HG03460 (cell line): ENCODE results near the gene NCKAP1.
"Not testable (repeated sequence)": the region's sequence is repeated elsewhere in the genome, so short reads cannot be mapped to it uniquely, and the experiment has no call there.

Experiments used
- ATAC-seq: cut with Tn5 transposase; IDR thresholded peaks from one replicate; pipeline ENCODE4 v1.9.1; 2021; ENCODE audit not compliant: unreplicated experiment

NCKAP1 gene

GRCh38 chr2:183037074-183037552 is 1.1 kb downstream of the NCKAP1 start:
- no peak for ATAC-seq

GRCh38 chr2:183035954-183036669 is 2.1 kb downstream of the NCKAP1 start:
- ATAC-seq: peak; percentile 49

- no peak for ATAC-seq
Observed at GRCh38 chr2:183035298-183035953, 2.8 kb downstream of the NCKAP1 start.

DNA sequence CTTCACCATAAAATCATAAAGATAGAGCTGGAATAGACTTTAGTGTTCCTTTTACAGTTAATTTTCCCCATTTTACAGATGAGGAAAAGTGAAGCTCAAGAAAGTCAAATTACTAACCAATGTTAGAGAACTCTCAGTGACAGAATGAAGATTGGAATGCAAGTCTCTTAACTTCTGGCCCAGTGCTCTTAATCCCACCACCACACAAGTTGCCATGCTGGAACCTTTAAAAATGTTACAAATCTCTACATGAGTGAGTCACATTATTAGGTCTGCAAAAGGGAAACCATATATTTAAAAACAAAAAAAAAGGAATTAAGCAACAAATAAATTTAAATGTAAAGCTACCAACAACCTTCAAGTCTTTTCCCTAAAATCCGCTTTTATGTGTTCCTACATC is 3.5 kb downstream of the NCKAP1 start:
- ATAC-seq: no peak

- ATAC-seq: no peak
Observed at GRCh38 chr2:183033951-183034350, 4.3 kb downstream of the NCKAP1 start.

GRCh38 chr2:183031911-183032794 is 6.1 kb downstream of the NCKAP1 start:
- no peak for ATAC-seq

DNA sequence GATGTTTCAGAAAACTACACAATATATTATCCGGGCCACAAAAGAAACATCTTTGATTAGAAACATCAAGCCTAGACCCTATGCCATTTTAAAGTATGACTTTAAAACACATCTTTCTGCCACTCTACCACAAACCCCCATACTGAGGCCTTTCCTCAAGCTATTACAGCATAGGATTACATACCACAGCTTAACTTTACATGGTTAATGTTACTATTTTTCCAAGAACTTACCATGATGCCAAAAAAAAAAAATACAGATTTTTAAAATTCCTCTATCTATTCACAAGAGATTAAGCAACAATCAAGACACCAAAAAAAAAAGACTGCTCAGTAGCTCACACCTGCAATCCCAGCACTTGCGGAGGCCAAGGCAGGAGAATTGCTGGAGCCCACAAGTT is 9.0 kb downstream of the NCKAP1 start:
- no peak for ATAC-seq

DNA sequence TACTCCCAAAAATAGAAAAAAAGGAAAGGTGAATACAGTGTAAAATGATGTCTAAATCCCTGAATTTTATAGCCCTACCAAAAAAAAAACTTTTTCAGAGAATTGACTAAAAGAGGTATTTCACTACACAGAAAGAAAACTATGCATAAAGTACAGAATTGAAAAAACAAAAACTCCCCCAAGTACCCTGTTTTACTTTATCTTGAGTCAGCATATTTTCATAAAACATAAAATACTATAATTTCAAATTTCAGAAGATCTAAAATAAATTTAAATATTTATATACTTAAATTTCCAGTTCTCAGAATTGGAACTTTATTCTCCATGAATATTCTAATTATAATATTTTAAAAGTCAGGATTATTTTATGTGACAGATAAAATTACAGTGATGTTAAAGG is 10.1 kb downstream of the NCKAP1 start:
- ATAC-seq: no peak

- ATAC-seq: no peak
Observed at GRCh38 chr2:183027443-183027842, 10.8 kb downstream of the NCKAP1 start.

- no peak for ATAC-seq
Observed at GRCh38 chr2:183026424-183026823, 11.8 kb downstream of the NCKAP1 start.

DNA sequence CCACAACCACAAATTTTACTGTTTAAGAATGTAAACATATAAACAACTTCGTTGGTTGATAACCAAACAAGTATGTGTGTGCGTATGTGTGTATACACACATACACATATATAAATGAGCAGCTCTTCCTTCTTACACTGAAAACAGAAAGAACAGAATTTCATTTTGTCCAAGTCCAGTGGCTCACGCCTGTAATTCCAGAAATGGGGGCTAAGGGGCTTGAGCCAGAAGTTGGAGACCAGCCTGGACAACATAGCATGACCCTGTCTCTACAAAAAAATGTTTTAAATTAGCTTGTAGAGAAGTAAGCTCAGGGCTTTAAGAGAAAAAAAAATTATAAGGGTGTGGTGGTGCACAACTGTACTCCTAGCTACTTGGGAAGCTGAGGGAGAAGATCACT is 12.3 kb downstream of the NCKAP1 start:
- no peak for ATAC-seq

GRCh38 chr2:183024339-183025095 is 13.7 kb downstream of the NCKAP1 start:
- no peak for ATAC-seq

DNA sequence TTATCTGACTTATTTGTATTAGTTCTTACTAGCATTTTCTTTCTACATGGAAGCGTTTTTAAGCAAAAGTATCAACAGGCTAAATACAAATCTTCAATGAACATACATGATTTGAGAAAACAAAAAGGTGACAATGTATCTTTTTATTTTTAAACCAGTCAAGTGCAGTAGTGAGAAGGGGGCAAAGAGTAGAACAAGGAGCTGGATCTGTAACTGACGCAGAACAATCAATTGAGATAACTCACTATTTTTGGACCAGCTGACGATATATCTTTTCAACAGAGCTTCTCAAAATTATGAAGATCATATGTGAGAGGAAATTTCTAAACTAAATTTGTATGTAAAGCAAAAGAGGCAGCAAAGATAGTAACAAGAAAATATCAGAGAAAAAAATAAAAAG is 15.5 kb downstream of the NCKAP1 start:
- no peak for ATAC-seq

DNA sequence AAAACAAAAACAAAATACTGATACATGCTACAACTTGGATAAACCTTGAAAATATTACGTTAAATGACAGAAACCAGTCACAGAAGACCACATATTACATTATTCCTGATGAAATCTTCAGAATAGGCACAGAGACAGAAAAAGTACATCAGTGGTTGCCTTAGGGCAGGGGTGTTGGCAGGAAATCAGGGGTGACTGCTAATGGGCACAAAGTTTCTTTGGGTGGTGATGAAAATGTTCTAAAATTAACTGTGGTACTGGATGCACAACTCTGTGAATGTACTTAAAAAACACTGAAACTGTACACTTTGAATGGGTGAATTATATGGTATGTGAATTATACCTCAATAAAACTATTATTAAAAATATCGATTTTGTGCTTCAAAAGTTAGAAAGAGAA is 16.6 kb downstream of the NCKAP1 start:
- no peak for ATAC-seq

GRCh38 chr2:183019718-183020442 is 18.4 kb downstream of the NCKAP1 start:
- no peak for ATAC-seq

DNA sequence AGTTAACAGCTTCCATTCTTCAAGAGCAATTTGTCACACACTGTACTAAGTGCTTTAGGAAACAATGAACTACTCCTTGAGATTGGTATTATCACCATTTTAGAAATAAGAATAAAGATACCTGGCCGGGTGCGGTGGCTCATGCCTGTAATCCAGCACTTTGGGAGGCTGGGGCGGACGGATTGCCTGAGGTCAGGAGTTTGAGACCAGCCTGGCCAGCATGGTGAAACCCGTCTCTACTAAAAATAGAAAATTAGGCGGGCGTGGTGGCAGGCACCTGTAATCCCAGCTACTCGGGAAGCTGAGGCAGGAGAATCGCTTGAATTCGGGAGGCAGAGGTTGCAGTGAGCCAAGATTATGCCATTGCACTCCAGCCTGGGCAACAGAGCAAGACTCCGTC is 20.4 kb downstream of the NCKAP1 start:
- not testable (repeated sequence) for ATAC-seq

DNA sequence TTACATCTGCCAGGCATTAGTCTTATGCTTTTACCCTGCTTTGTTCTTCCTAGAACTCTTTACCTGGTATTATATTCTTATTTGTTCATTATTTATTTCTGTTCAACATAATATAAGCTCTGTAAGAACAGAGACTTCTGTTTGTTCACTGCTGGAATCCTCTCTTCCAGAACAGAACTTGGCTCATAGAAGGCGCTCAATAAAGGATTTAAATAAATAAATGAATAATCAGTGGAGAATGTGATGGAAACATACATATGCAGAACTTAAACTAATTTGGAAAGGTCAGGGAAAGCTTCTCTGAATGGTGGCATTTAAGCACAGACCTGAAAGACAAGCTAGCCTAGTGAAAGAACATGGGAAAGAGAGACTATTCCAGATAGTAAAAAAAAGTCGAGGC is 24.3 kb downstream of the NCKAP1 start:
- ATAC-seq: no peak

DNA sequence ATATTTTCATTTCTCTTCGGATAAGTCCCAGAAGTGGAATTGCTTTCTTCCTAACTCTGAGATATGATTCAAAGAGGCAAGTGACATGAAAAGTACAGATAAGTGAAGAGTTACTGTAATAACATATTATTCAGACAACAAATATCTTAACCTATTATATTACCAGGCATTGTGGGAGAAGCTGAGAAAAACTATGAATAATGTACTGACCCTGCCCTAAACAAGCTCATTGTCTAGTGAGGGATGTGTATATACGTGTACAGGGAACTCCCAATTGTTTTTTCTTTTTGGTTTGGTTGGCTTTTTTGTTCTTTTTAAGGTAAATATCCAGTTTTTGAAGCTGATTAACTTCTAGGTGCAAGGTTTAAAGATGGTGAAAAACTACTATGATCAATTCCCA is 26.5 kb downstream of the NCKAP1 start:
- no peak for ATAC-seq

DNA sequence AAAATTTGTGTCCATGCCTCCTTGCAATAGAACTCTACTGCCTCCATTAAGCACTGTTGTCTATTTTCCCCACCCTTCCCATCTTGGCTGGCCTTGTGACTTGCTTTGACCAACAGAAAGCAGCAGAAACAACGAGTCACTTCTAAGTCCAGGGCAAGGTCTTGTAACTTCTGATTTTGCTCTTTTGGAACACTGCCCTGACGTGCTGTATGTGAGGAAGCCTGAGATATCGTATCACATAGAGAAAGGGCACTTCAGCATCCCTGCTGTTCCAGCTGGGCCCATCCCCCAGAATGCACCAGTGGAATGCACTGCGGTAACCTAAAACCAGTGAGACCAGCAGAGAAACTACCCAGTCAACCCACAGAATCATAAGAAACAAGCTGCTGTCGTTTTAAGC is 28.1 kb downstream of the NCKAP1 start:
- no peak for ATAC-seq

DNA sequence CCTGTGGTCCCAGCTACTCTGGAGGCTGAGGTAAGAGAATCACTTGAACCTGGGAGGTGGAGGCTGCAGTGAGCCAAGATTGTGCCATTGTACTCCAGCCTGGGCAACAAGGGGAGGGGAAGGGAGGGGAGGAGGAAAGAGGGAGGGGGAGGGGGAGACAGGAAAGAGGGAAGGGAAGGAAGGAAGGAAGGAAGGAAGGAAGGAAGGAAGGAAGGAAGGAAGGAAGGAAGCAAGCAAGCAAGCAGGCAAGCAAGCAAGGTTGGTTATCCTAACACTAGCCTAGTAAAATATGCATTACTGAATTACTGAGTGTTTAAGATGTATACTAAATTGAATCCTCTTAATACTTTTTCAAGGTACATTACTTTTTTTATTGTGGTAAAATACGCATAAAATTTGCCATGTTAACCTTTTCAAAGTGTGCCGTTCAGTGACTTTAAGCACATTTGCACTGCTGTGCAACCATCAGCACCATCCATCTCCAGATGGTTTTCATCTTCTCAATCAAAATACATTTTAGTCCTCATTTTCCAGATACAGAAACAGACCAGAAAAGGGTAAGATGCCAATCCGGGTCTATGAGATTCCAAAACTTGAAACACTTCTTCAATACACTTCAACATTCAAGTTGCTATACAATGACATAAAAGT is 28.9 kb downstream of the NCKAP1 start:
- ATAC-seq: no peak
